OCI-LY3 (cell line): ENCODE results near the gene NDST3.

Experiments used
- H2AFZ ChIP-seq: fragments of 200-600, 300-600 bp; shearing (Covaris generic); 2 replicates; pipeline ENCODE4 v1.6.0; 2014; ENCODE audit warnings: antibody characterized with exemption, low read depth, low read length
- H3K27ac ChIP-seq: fragments of 200-600, 300-600 bp; sonication (generic); 2 replicates; pipeline ENCODE4 v1.5.1; 2014; ENCODE audit warnings: mild to moderate bottlenecking, low read length, moderate library complexity, mixed read lengths
- H3K27me3 ChIP-seq: fragments of 200-600, 300-600 bp; sonication (generic); 2 replicates; pipeline ENCODE4 v1.6.1; 2014; ENCODE audit warnings: low read depth, low read length, mixed read lengths
- H3K36me3 ChIP-seq: fragments of 200-600, 300-600 bp; sonication (generic); replicated peaks from 2 replicates; pipeline ENCODE3; 2014; ENCODE audit warnings: low read depth, low read length, mixed read lengths
- H3K4me1 ChIP-seq: fragments of 300-600, 200-600 bp; sonication (generic); 2 replicates; pipeline ENCODE4 v1.6.1; 2014; ENCODE audit warnings: low read length, mixed read lengths
- H3K4me2 ChIP-seq: fragments of 200-600, 300-600 bp; sonication (generic); 2 replicates; pipeline ENCODE4 v1.6.1; 2014; ENCODE audit warnings: low read length, mixed read lengths
- H3K4me3 ChIP-seq: fragments of 300-600, 200-600 bp; sonication (generic); 2 replicates; pipeline ENCODE4 v1.5.1; 2014; ENCODE audit warnings: antibody characterized with exemption, mild to moderate bottlenecking, low read length, moderate library complexity
- H3K79me2 ChIP-seq: fragments of 300-600, 200-600 bp; shearing (Covaris generic); 2 replicates; pipeline ENCODE4 v1.6.1; 2014; ENCODE audit warnings: mild to moderate bottlenecking, low read length, mixed read lengths
- H3K9ac ChIP-seq: fragments of 300-600, 200-600 bp; shearing (Covaris generic); 2 replicates; pipeline ENCODE4 v1.6.0; 2014; ENCODE audit warnings: mild to moderate bottlenecking, low read length, moderate library complexity
- H3K9me3 ChIP-seq: fragments of 200-600, 300-600 bp; shearing (Covaris generic); 2 replicates; pipeline ENCODE4 v1.6.1; 2014; ENCODE audit warnings: low read length, mixed read lengths; ENCODE audit not compliant: insufficient read depth
- H4K20me1 ChIP-seq: fragments of 200-600, 300-600 bp; sonication (generic); 2 replicates; pipeline ENCODE4 v1.6.1; 2016; ENCODE audit warnings: low read length, mixed read lengths; ENCODE audit not compliant: insufficient read depth
- EZH2phosphoT487 ChIP-seq: fragments of 200-600 bp; shearing (Covaris generic); IDR thresholded peaks from 2 replicates; pipeline ENCODE4 v1.6.1; 2018; ENCODE audit warnings: antibody characterized with exemption, mixed run types, low read depth
- TF ChIP-seq, protein P1 (sequence below): fragments of 200-600, 300-600 bp; sonication (generic); IDR thresholded peaks from 2 replicates; pipeline ENCODE4 v1.5.1; 2014; ENCODE audit warnings: antibody characterized with exemption, low read length, low read depth

Gene NDST3

GRCh38 chr4:118177126-118177525 lies 142.8 kb downstream of the NDST3 start:
- Histone ChIP-seq H3K36me3 (no peaks in the 10 kb centered on the region), H3K79me2 (no peaks in the 10 kb centered on the region), H2AFZ (no peak overlapping the region), H3K4me2 (no peak overlapping the region), H3K9ac (no peak overlapping the region), H3K27ac (no peak overlapping the region), H3K4me1 (no peaks in the 10 kb centered on the region), H3K4me3 (no peak overlapping the region), H4K20me1 (no peaks in the 10 kb centered on the region), H3K27me3 (no peaks in the 10 kb centered on the region), H3K9me3 (no peaks in the 10 kb centered on the region)
- TF ChIP-seq, protein P1, sequence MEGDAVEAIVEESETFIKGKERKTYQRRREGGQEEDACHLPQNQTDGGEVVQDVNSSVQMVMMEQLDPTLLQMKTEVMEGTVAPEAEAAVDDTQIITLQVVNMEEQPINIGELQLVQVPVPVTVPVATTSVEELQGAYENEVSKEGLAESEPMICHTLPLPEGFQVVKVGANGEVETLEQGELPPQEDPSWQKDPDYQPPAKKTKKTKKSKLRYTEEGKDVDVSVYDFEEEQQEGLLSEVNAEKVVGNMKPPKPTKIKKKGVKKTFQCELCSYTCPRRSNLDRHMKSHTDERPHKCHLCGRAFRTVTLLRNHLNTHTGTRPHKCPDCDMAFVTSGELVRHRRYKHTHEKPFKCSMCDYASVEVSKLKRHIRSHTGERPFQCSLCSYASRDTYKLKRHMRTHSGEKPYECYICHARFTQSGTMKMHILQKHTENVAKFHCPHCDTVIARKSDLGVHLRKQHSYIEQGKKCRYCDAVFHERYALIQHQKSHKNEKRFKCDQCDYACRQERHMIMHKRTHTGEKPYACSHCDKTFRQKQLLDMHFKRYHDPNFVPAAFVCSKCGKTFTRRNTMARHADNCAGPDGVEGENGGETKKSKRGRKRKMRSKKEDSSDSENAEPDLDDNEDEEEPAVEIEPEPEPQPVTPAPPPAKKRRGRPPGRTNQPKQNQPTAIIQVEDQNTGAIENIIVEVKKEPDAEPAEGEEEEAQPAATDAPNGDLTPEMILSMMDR, result no peak
- TF ChIP-seq EZH2phosphoT487, result no peak

GRCh38 chr4:118180776-118181175 lies 146.5 kb downstream of the NDST3 start:
- H3K36me3 ChIP-seq, result no peaks in the 10 kb centered on the region
- no peaks in the 10 kb centered on the region for H3K27me3 ChIP-seq
- no peak overlapping the region for H2AFZ ChIP-seq
- H3K4me2 ChIP-seq, result no peak overlapping the region
- H4K20me1 ChIP-seq, result no peaks in the 10 kb centered on the region
- no peaks in the 10 kb centered on the region for H3K4me1 ChIP-seq
- no peaks in the 10 kb centered on the region for H3K9me3 ChIP-seq
- H3K79me2 ChIP-seq, result no peaks in the 10 kb centered on the region
- no peak overlapping the region for H3K27ac ChIP-seq
- TF ChIP-seq, protein P1, result no peak
- TF ChIP-seq EZH2phosphoT487, result no peak
- H3K9ac ChIP-seq, result no peak overlapping the region
- H3K4me3 ChIP-seq, result no peak overlapping the region

- Histone ChIP-seq H3K9me3 (no peaks in the 10 kb centered on the region), H3K27ac (no peak overlapping the region), H3K4me3 (no peak overlapping the region), H3K27me3 (no peaks in the 10 kb centered on the region), H3K36me3 (no peaks in the 10 kb centered on the region), H4K20me1 (no peaks in the 10 kb centered on the region), H2AFZ (no peak overlapping the region), H3K79me2 (no peaks in the 10 kb centered on the region), H3K9ac (no peak overlapping the region), H3K4me2 (no peak overlapping the region), H3K4me1 (no peaks in the 10 kb centered on the region)
- TF ChIP-seq EZH2phosphoT487, result no peak
- TF ChIP-seq, protein P1, result no peak
Observed at GRCh38 chr4:118190903-118191302, 156.6 kb downstream of the NDST3 start.

- Histone ChIP-seq H3K9me3 (no peaks in the 10 kb centered on the region), H3K9ac (no peak overlapping the region), H3K36me3 (no peaks in the 10 kb centered on the region), H4K20me1 (no peaks in the 10 kb centered on the region), H3K27me3 (no peaks in the 10 kb centered on the region), H3K4me3 (no peak overlapping the region), H2AFZ (no peak overlapping the region), H3K27ac (no peak overlapping the region), H3K4me2 (no peak overlapping the region), H3K79me2 (no peaks in the 10 kb centered on the region), H3K4me1 (no peaks in the 10 kb centered on the region)
- no peak for TF ChIP-seq EZH2phosphoT487
- TF ChIP-seq, protein P1, result no peak
Observed at GRCh38 chr4:118193421-118193820, 159.1 kb downstream of the NDST3 start.
